ENCODE results near the gene RHEBL1. TPM values are rescaled to one million over a fixed set of nuclear protein-coding genes. Genes with fewer than 3 reads are reported as not detected.

Gene RHEBL1
- total and polyA plus RNA-seq, 4 donors, result 0.29 to 1.2 (median 0.36) TPM; not detected in 1

GRCh38 chr12:49021292-49021915 lies 48.4 kb downstream of the RHEBL1 start:
- TF ChIP-seq FOXA1 (IDR thresholded peaks at IDR 0.05), result no peak
- no peak for TF ChIP-seq MAX (IDR thresholded peaks at IDR 0.05)
- TF ChIP-seq HNF4G (IDR thresholded peaks at IDR 0.05), result no peak
- TF ChIP-seq NR2F2 (IDR thresholded peaks at IDR 0.05), result no peak
- TF ChIP-seq HNF4A (conservative IDR thresholded peaks at IDR 0.05), result no peak
- TF ChIP-seq EGR1 (IDR thresholded peaks at IDR 0.05; ENCODE audit: low read depth in 2 of 2), result no peak
- no peak for TF ChIP-seq JUND (IDR thresholded peaks at IDR 0.05)
- no peak for TF ChIP-seq REST (IDR thresholded peaks at IDR 0.05)
- no peak for TF ChIP-seq ZBTB33 (IDR thresholded peaks at IDR 0.05)
- no peak for TF ChIP-seq YY1 (IDR thresholded peaks at IDR 0.05)
- TF ChIP-seq ATF3 (IDR thresholded peaks at IDR 0.05), result no peak
- no peak for TF ChIP-seq RAD21 (IDR thresholded peaks at IDR 0.05)
- no peak for TF ChIP-seq TAF1 (conservative IDR thresholded peaks at IDR 0.05)
- no peak for TF ChIP-seq RXRA (IDR thresholded peaks at IDR 0.05)
- TF ChIP-seq CTCF (IDR thresholded peaks at IDR 0.05; ENCODE audit: low read depth, low read length, missing input control), result no peak
- TF ChIP-seq SP1 (IDR thresholded peaks at IDR 0.05), result no peak
- Histone ChIP-seq H3K27ac (ENCODE audit: low read depth in 1 of 2, low read length in 2 of 2) (no peak overlapping the region), H3K36me3 (ENCODE audit: control insufficient read depth in 4 of 4, insufficient read depth in 3 of 4, low read depth in 1 of 4, low read length in 3 of 4) (peaks cover 15 to 50% (median 44%) of the 10 kb centered on the region in 4 donors), H3K4me3 (ENCODE audit: low read depth in 1 of 3, low read length in 3 of 3) (no peak overlapping the region), H3K9ac (ENCODE audit: low read depth in 1 of 2, low read length in 2 of 2) (no peak overlapping the region), H3K27me3 (ENCODE audit: control insufficient read depth in 4 of 4, insufficient read depth in 4 of 4, low read length in 3 of 4) (no peaks in the 10 kb centered on the region), H3K9me3 (ENCODE audit: control insufficient read depth in 4 of 4, low read length in 3 of 4) (no peaks in the 10 kb centered on the region), H3K4me1 (ENCODE audit: control insufficient read depth in 4 of 4, insufficient read depth in 4 of 4, low read length in 3 of 4) (peaks cover 4 to 16% (median 9%) of the 10 kb centered on the region in 4 donors)
- DNase-seq (ENCODE audit: low spot score), result no peak
- WGBS, result 90% methylated on average over 11 of the region's 11 CpGs
